Natural killer cell (primary cell): ENCODE data around the gene RAD23A. TPM values are rescaled to one million over a fixed set of nuclear protein-coding genes. Genes with fewer than 3 reads are reported as not detected.
A peak's percentile ranks its signal among the peaks of the same experiment; 100 is the strongest.

Source experiments
- ATAC-seq, 3 donors: fragments of 150-1000 bp in 2 of 3; fragments of 200-7000 bp in 1 of 3; cut with Tn5 transposase; 1 replicate in 1 of 3; 2 replicates in 2 of 3; pipeline ENCODE4 v1.10.0; 2021; ENCODE audit warnings: mild to moderate bottlenecking in 2 of 3, moderate library complexity in 2 of 3
- DNase-seq, 2 donors: peaks; one replicate each; pipeline versions ENCODE4 v3.0.0 to v3.0.0-alpha.2; 2013 to 2021; ENCODE audit warnings: mixed read lengths in 1 of 2
- H3K27ac ChIP-seq: one replicate; pipeline ENCODE4 v1.5.1; 2013; ENCODE audit warnings: mild to moderate bottlenecking, low read length
- H3K27me3 ChIP-seq: one replicate; pipeline ENCODE4 v1.6.1; 2013; ENCODE audit warnings: low read length; ENCODE audit not compliant: control insufficient read depth, insufficient read depth
- H3K36me3 ChIP-seq: one replicate; pipeline ENCODE4 v1.6.1; 2013; ENCODE audit warnings: low read length; ENCODE audit not compliant: control insufficient read depth, insufficient read depth
- H3K4me1 ChIP-seq: one replicate; pipeline ENCODE4 v1.6.1; 2013; ENCODE audit warnings: low read length; ENCODE audit not compliant: control insufficient read depth, insufficient read depth
- H3K4me3 ChIP-seq: one replicate; pipeline ENCODE4 v1.5.1; 2013; ENCODE audit warnings: low read length
- H3K9me3 ChIP-seq: one replicate; pipeline ENCODE4 v1.6.1; 2013; ENCODE audit warnings: low read length; ENCODE audit not compliant: control insufficient read depth, insufficient read depth
- H3K27ac Mint-ChIP-seq, 2 donors: one replicate each; pipeline ENCODE4 v1.8.0; 2022; ENCODE audit warnings: mild to moderate bottlenecking in 2 of 2, mixed read lengths in 2 of 2, moderate library complexity in 1 of 2
- H3K27me3 Mint-ChIP-seq, 2 donors: one replicate each; pipeline ENCODE4 v1.8.0; 2022; ENCODE audit warnings: low read depth in 2 of 2, mixed read lengths in 2 of 2
- H3K36me3 Mint-ChIP-seq: one replicate; pipeline ENCODE4 v1.8.0; 2022; ENCODE audit warnings: mixed read lengths
- H3K4me1 Mint-ChIP-seq, 2 donors: one replicate each; pipeline ENCODE4 v1.8.0; 2022; ENCODE audit warnings: mixed read lengths in 2 of 2
- H3K4me3 Mint-ChIP-seq: one replicate; pipeline ENCODE4 v1.8.0; 2022; ENCODE audit warnings: mild to moderate bottlenecking, moderate library complexity, mixed read lengths
- H3K9me3 Mint-ChIP-seq, 2 donors: one replicate each; pipeline ENCODE4 v1.8.0; 2022; ENCODE audit warnings: mixed read lengths in 2 of 2
- CTCF ChIP-seq: fragments of 200-600 bp; IDR thresholded peaks from one replicate; pipeline ENCODE4 v1.8.0; 2022; ENCODE audit warnings: antibody characterized with exemption
- WGBS: methylation state at CpG from one replicate; pipeline ENCODE4 v1.1.7; 2013; ENCODE audit warnings: missing lambda C conversion rate; ENCODE audit not compliant: insufficient coverage; 5-methylcytosine and 5-hydroxymethylcytosine counted together
- intact Hi-C: fragments of 100-400 bp; cut with micrococcal nuclease; formaldehyde crosslinking; loops from one replicate; pipeline ENCODE4 v1.14.2; 2022
- total RNA-seq, 4 donors: library from RNA; stranded (reverse); fragments of 120-200 nt in 1 of 4; gene quantifications; one replicate each; pipeline versions ENCODE4 v1.2.3 to v1.2.4, GENCODE V29; 2013 to 2022

Gene RAD23A
- total RNA-seq, 3 donors from 2014 or later (not counting 1 experiment from before 2014, with no cell fraction given), result 79.2 to 81.2 (median 80.3) TPM

- H3K36me3 Mint-ChIP-seq, result no peaks in the 10 kb centered on the region
- no peaks in the 10 kb centered on the region for H3K9me3 Mint-ChIP-seq
- TF ChIP-seq CTCF, result no peak
- no peak overlapping the region for H3K4me3 ChIP-seq
- H3K27ac ChIP-seq, result no peak overlapping the region
- peaks cover 6 to 11% of the 10 kb centered on the region in 2 donors for H3K4me1 Mint-ChIP-seq
- H3K27me3 Mint-ChIP-seq, result peaks cover 19 to 35% of the 10 kb centered on the region in 2 donors
- H3K27me3 ChIP-seq, result peaks cover 5% of the 10 kb centered on the region
- H3K4me3 Mint-ChIP-seq, result peak overlapping the region; percentile 2
- ATAC-seq (no peak), DNase-seq (no peak)
- intact Hi-C loops, result no loop called here
- H3K4me1 ChIP-seq, result peaks cover 12% of the 10 kb centered on the region
- 96% methylated on average over 25 of the region's 25 CpGs for WGBS
- no peak overlapping the region for H3K27ac Mint-ChIP-seq
- no peaks in the 10 kb centered on the region for H3K9me3 ChIP-seq
- H3K36me3 ChIP-seq, result no peaks in the 10 kb centered on the region
These were observed 51.7 kb downstream of the RAD23A start for GRCh38 chr19:12997179-12997966.

- H3K4me3 ChIP-seq, result no peak overlapping the region
- Mint-ChIP-seq H3K4me3 (peak overlapping the region; percentile 2), H3K4me1 (peaks cover 6 to 11% of the 10 kb centered on the region in 2 donors), H3K9me3 (no peaks in the 10 kb centered on the region), H3K27ac (no peak overlapping the region), H3K27me3 (peaks cover 19 to 38% of the 10 kb centered on the region in 2 donors), H3K36me3 (no peaks in the 10 kb centered on the region)
- DNase-seq (no peak), ATAC-seq (no peak)
- no peaks in the 10 kb centered on the region for H3K36me3 ChIP-seq
- H3K9me3 ChIP-seq, result no peaks in the 10 kb centered on the region
- peaks cover 5% of the 10 kb centered on the region for H3K27me3 ChIP-seq
- no peak overlapping the region for H3K27ac ChIP-seq
- 92% methylated on average over 31 of the region's 32 CpGs for WGBS
- peaks cover 12% of the 10 kb centered on the region for H3K4me1 ChIP-seq
- TF ChIP-seq CTCF, result no peak
- intact Hi-C loops, result no loop called here
These were observed 52.6 kb downstream of the RAD23A start for GRCh38 chr19:12997967-12998940.

GRCh38 chr19:13001166-13001501, 55.5 kb downstream of the RAD23A start:
- no peaks in the 10 kb centered on the region for H3K9me3 ChIP-seq
- H3K9me3 Mint-ChIP-seq, result no peaks in the 10 kb centered on the region
- H3K4me1 ChIP-seq, result peaks cover 3% of the 10 kb centered on the region
- H3K4me1 Mint-ChIP-seq, result peaks cover 0 to 1% of the 10 kb centered on the region in 2 donors
- no peak overlapping the region for H3K4me3 Mint-ChIP-seq
- no peak for TF ChIP-seq CTCF
- DNase-seq (no peak), ATAC-seq (no peak)
- H3K27ac Mint-ChIP-seq, result no peak overlapping the region
- no peaks in the 10 kb centered on the region for H3K36me3 ChIP-seq
- H3K36me3 Mint-ChIP-seq, result no peaks in the 10 kb centered on the region
- no peak overlapping the region for H3K27ac ChIP-seq
- peaks cover 19 to 34% of the 10 kb centered on the region in 2 donors for H3K27me3 Mint-ChIP-seq
- WGBS, result 96% methylated on average over 19 of the region's 19 CpGs
- no peaks in the 10 kb centered on the region for H3K27me3 ChIP-seq
- H3K4me3 ChIP-seq, result no peak overlapping the region
- intact Hi-C loops, result no loop called here
